Fibroblast of lung (primary cell): ENCODE results near the gene THY1. TPM values are rescaled to one million over a fixed set of nuclear protein-coding genes. Genes with fewer than 3 reads are reported as not detected.

Experiments used
- DNase-seq, 2 donors: peaks; one replicate each; pipeline versions ENCODE4 v3.0.0 to v3.0.0-alpha.2; 2010; ENCODE audit warnings: low read depth in 2 of 2
- H2AFZ ChIP-seq: 2 replicates; pipeline ENCODE4 v1.5.1; 2012; ENCODE audit warnings: low read length, control low read depth, inconsistent platforms
- H3K27ac ChIP-seq: 2 replicates; pipeline ENCODE4 v1.5.1; 2011; ENCODE audit warnings: low read length, control low read depth; ENCODE audit not compliant: insufficient read depth
- H3K27me3 ChIP-seq: 2 replicates; pipeline ENCODE4 v1.5.1; 2011; ENCODE audit warnings: mild to moderate bottlenecking, low read length; ENCODE audit not compliant: control insufficient read depth, insufficient read depth
- H3K36me3 ChIP-seq: 2 replicates; pipeline ENCODE4 v1.5.1; 2011; ENCODE audit warnings: low read length; ENCODE audit not compliant: control insufficient read depth, insufficient read depth
- H3K4me1 ChIP-seq: 2 replicates; pipeline ENCODE4 v1.5.1; 2011; ENCODE audit warnings: low read length; ENCODE audit not compliant: control insufficient read depth, insufficient read depth; ENCODE audit errors: extremely low read depth
- H3K4me2 ChIP-seq: 2 replicates; pipeline ENCODE4 v1.5.1; 2011; ENCODE audit warnings: low read length, control low read depth; ENCODE audit not compliant: insufficient read depth; ENCODE audit errors: extremely low read depth
- H3K4me3 ChIP-seq, 4 experiments: fragments of 200-600 bp in 1 of 4; sonication (generic) in 1 of 4; replicated peaks in 1 of 4; 2 replicates each; pipeline ENCODE4 v1.5.1; 2011 to 2016; ENCODE audit warnings: low read length in 4 of 4, low read depth in 3 of 4, mild to moderate bottlenecking in 3 of 4, control low read depth in 2 of 4, inconsistent platforms in 1 of 4, mixed read lengths in 1 of 4; ENCODE audit not compliant: insufficient read depth in 1 of 4; ENCODE audit errors: control extremely low read depth in 1 of 4
- H3K79me2 ChIP-seq: 2 replicates; pipeline ENCODE4 v1.5.1; 2012; ENCODE audit warnings: mild to moderate bottlenecking, low read length, inconsistent platforms; ENCODE audit not compliant: control insufficient read depth, insufficient read depth
- H3K9ac ChIP-seq: 2 replicates; pipeline ENCODE4 v1.5.1; 2011; ENCODE audit warnings: mild to moderate bottlenecking, low read length, control low read depth; ENCODE audit not compliant: insufficient read depth
- H3K9me3 ChIP-seq: 2 replicates; pipeline ENCODE4 v1.5.1; 2012; ENCODE audit warnings: low read depth, low read length; ENCODE audit not compliant: control insufficient read depth, insufficient read depth
- H4K20me1 ChIP-seq: 2 replicates; pipeline ENCODE4 v1.5.1; 2011; ENCODE audit warnings: low read length; ENCODE audit not compliant: control insufficient read depth, insufficient read depth; ENCODE audit errors: extremely low read depth
- CTCF ChIP-seq, 2 donors: IDR thresholded peaks in 1 of 2; conservative IDR thresholded peaks in 1 of 2; 1 replicate in 1 of 2; 2 replicates in 1 of 2; pipeline ENCODE4 v1.5.1; 2011 to 2012; ENCODE audit warnings: low read length in 2 of 2, control low read depth in 1 of 2, inconsistent platforms in 1 of 2, low read depth in 1 of 2, mild to moderate bottlenecking in 1 of 2
- EZH2 ChIP-seq: IDR thresholded peaks from 2 replicates; pipeline ENCODE4 v1.5.1; 2012; ENCODE audit warnings: low read length, control low read depth, mild to moderate bottlenecking; ENCODE audit errors: missing control alignments
- polyA plus RNA-seq, 2 donors: library from polyadenylated mRNA; depleted of rRNA in 1 of 2; stranded (reverse) in 1 of 2; unstranded in 1 of 2; fragments of >200 nt; gene quantifications; 2 replicates each; pipeline ENCODE4 v1.2.1, GENCODE V29; 2011 to 2012; ENCODE audit warnings: missing spikeins in 1 of 2
- total RNA-seq: library from RNA; depleted of rRNA; stranded (reverse); fragments of >200 nt; gene quantifications from 2 replicates; pipeline ENCODE4 v1.2.1, GENCODE V29; 2014

Gene THY1
- total and polyA plus RNA-seq, 2 donors (not counting 1 experiment from before 2014, with no cell fraction given): 292 to 824 TPM

DNA sequence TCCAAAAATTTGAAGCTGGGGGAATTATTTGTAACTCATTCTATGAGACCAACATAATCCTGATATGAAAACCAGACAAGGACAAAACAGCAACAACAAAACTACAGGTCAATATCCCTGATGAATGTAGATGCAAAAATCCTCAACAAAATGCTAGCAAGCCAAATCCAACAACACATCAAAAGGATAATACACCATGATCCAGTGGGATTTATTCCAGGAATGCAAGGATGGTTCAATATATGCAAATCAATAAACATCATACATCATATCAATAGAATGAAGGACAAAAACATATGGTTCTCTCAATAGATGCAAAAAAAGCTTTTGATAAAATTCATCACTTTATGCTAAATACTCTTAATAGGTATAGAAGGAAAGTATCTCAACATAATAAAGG lies 22.1 kb downstream of the THY1 start:
- Histone ChIP-seq H3K9ac (no peak overlapping the region), H3K27me3 (peaks cover 6% of the 10 kb centered on the region), H2AFZ (no peak overlapping the region), H3K9me3 (peaks cover 2% of the 10 kb centered on the region), H4K20me1 (no peaks in the 10 kb centered on the region), H3K4me1 (no peaks in the 10 kb centered on the region), H3K4me3 (no peak overlapping the region), H3K79me2 (no peaks in the 10 kb centered on the region), H3K27ac (no peak overlapping the region), H3K4me2 (no peak overlapping the region), H3K36me3 (no peaks in the 10 kb centered on the region)
- no peak for DNase-seq
- TF ChIP-seq EZH2 (no peak), CTCF (conservative IDR thresholded peaks at IDR 0.05 in 1 of 2, IDR thresholded peaks at IDR 0.05 in 1 of 2; ENCODE audit: low read depth in 1 of 2, low read length in 2 of 2) (no peak)

- no peak overlapping the region for H3K4me3 ChIP-seq
- no peak overlapping the region for H3K9ac ChIP-seq
- no peaks in the 10 kb centered on the region for H3K36me3 ChIP-seq
- peaks cover 2% of the 10 kb centered on the region for H3K9me3 ChIP-seq
- no peaks in the 10 kb centered on the region for H3K79me2 ChIP-seq
- no peak for TF ChIP-seq CTCF (conservative IDR thresholded peaks at IDR 0.05 in 1 of 2, IDR thresholded peaks at IDR 0.05 in 1 of 2; ENCODE audit: low read depth in 1 of 2, low read length in 2 of 2)
- no peak for TF ChIP-seq EZH2
- peaks cover 3% of the 10 kb centered on the region for H3K27me3 ChIP-seq
- no peaks in the 10 kb centered on the region for H4K20me1 ChIP-seq
- no peak for DNase-seq
- H2AFZ ChIP-seq: no peak overlapping the region
- no peak overlapping the region for H3K27ac ChIP-seq
- no peaks in the 10 kb centered on the region for H3K4me1 ChIP-seq
- no peak overlapping the region for H3K4me2 ChIP-seq
These were observed 25.2 kb downstream of the THY1 start for GRCh38 chr11:119397740-119398139.

GRCh38 chr11:119396835-119397234 lies 26.1 kb downstream of the THY1 start:
- Histone ChIP-seq H3K9ac (no peak overlapping the region), H3K4me2 (no peak overlapping the region), H2AFZ (no peak overlapping the region), H3K36me3 (no peaks in the 10 kb centered on the region), H3K79me2 (no peaks in the 10 kb centered on the region), H4K20me1 (no peaks in the 10 kb centered on the region), H3K27me3 (peaks cover 2% of the 10 kb centered on the region), H3K27ac (no peak overlapping the region), H3K9me3 (peaks cover 2% of the 10 kb centered on the region), H3K4me3 (no peak overlapping the region), H3K4me1 (no peaks in the 10 kb centered on the region)
- TF ChIP-seq CTCF (conservative IDR thresholded peaks at IDR 0.05 in 1 of 2, IDR thresholded peaks at IDR 0.05 in 1 of 2; ENCODE audit: low read depth in 1 of 2, low read length in 2 of 2): no peak
- no peak for TF ChIP-seq EZH2
- DNase-seq: no peak
